ENCODE results near the gene RLIM.

RLIM gene

DNA sequence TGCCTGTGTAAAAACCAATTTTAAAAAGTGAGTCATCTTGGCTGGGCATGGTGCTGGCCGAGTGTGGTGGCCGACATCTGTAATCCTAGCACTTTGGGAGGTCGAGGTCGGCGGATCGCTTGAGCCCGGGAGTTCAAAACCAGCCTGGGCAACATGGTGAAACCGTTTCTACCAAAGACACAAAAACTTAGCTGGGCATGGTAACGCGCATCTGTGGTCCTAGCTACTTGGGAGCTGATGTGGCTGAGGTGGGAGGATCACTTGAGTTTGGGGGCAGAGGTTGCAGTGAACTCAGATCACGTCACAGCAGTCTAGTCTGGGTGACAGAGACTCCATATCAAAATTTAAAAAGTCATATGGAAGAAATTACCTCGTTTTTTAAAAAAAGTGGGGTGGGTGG is 7.6 kb downstream of the RLIM start:
- no peak for DNase-seq
- Histone ChIP-seq H3K27ac (no peak overlapping the region), H3K9me3 (no peaks in the 10 kb centered on the region), H3K27me3 (no peaks in the 10 kb centered on the region), H3K4me3 (no peak overlapping the region), H3K36me3 (no peaks in the 10 kb centered on the region), H3K4me1 (peaks cover 0 to 5% (median 2%) of the 10 kb centered on the region in 4 donors)
- intact Hi-C loops (cut with DNase I; ENCODE audit: low total_unique reads), result no loop called here
- TF ChIP-seq, protein P1, sequence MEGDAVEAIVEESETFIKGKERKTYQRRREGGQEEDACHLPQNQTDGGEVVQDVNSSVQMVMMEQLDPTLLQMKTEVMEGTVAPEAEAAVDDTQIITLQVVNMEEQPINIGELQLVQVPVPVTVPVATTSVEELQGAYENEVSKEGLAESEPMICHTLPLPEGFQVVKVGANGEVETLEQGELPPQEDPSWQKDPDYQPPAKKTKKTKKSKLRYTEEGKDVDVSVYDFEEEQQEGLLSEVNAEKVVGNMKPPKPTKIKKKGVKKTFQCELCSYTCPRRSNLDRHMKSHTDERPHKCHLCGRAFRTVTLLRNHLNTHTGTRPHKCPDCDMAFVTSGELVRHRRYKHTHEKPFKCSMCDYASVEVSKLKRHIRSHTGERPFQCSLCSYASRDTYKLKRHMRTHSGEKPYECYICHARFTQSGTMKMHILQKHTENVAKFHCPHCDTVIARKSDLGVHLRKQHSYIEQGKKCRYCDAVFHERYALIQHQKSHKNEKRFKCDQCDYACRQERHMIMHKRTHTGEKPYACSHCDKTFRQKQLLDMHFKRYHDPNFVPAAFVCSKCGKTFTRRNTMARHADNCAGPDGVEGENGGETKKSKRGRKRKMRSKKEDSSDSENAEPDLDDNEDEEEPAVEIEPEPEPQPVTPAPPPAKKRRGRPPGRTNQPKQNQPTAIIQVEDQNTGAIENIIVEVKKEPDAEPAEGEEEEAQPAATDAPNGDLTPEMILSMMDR (IDR thresholded peaks at IDR 0.05), result no peak

DNA sequence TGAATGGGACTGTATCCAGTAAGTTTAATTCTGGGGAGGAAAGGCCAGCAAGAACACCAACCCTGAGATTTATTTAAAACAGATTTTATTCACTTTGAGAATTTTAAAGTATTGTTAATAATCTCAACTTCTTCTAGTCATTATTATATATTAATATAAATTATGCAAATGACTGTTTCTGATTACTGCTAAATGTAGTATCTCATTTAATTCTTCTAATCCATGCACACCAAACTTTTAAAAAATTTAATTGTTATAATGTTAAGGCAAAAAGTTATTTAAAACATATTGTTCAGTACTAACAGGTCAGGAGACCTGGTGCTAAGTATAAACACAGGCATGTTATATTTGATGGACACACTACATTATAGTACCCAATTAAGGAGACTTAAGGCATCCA is 8.1 kb downstream of the RLIM start:
- TF ChIP-seq, protein P1 (IDR thresholded peaks at IDR 0.05), result no peak
- no peak for DNase-seq
- Histone ChIP-seq H3K4me1 (peaks cover 0 to 5% (median 2%) of the 10 kb centered on the region in 4 donors), H3K27me3 (no peaks in the 10 kb centered on the region), H3K4me3 (no peak overlapping the region), H3K27ac (no peak overlapping the region), H3K36me3 (no peaks in the 10 kb centered on the region), H3K9me3 (no peaks in the 10 kb centered on the region)
- intact Hi-C loops (cut with DNase I; ENCODE audit: low total_unique reads), result no loop called here

DNA sequence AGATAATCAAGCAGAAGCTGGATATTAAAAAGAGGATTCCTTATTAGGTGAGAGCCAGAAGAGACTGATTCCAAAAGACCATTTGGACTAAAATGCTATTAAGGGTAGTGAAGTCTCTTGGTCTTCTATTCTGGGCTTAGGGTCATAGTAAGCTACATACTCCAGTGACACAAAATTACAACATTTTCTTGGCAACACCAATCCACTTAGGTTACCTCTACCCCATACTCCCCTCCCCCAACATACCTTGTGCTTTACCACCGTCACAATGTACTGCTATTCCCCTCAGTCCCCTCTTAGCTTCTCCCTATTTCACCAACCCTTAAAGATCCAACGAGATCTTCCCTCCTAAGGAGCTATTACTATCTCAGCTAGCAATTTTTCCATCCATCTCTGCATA is 11.4 kb downstream of the RLIM start:
- H3K4me1 ChIP-seq, result peaks cover 0 to 15% (median 2%) of the 10 kb centered on the region in 4 donors
- intact Hi-C loops (cut with DNase I; ENCODE audit: low total_unique reads), result no loop called here
- no peak overlapping the region for H3K4me3 ChIP-seq
- H3K9me3 ChIP-seq, result no peaks in the 10 kb centered on the region
- H3K36me3 ChIP-seq, result no peaks in the 10 kb centered on the region
- TF ChIP-seq, protein P1 (IDR thresholded peaks at IDR 0.05), result no peak
- H3K27ac ChIP-seq, result no peak overlapping the region
- no peaks in the 10 kb centered on the region for H3K27me3 ChIP-seq
- no peak for DNase-seq

DNA sequence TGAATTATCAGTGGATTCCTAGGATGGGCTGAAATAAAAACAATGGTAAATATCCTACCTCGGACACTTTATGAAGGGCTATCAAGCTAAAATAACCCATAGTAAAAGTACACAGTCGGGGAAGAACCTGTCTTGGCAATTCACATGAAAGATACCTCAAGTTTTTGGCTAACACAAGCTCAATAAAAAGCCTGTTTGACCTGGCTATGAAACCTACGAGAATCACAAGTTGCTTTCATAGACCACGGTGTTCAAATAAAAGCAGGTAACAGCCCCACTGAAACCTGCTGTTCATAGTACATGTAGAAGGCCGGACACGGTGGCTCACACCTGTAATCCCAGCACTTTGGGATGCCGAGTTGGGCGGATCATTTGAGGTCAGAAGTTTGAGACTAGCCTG is 12.3 kb downstream of the RLIM start:
- DNase-seq, result no peak
- intact Hi-C loops (cut with DNase I; ENCODE audit: low total_unique reads), result no loop called here
- H3K27me3 ChIP-seq, result no peaks in the 10 kb centered on the region
- H3K4me3 ChIP-seq, result no peak overlapping the region
- peaks cover 0 to 15% (median 2%) of the 10 kb centered on the region in 4 donors for H3K4me1 ChIP-seq
- TF ChIP-seq, protein P1 (IDR thresholded peaks at IDR 0.05), result no peak
- no peak overlapping the region for H3K27ac ChIP-seq
- H3K36me3 ChIP-seq, result no peaks in the 10 kb centered on the region
- no peaks in the 10 kb centered on the region for H3K9me3 ChIP-seq

DNA sequence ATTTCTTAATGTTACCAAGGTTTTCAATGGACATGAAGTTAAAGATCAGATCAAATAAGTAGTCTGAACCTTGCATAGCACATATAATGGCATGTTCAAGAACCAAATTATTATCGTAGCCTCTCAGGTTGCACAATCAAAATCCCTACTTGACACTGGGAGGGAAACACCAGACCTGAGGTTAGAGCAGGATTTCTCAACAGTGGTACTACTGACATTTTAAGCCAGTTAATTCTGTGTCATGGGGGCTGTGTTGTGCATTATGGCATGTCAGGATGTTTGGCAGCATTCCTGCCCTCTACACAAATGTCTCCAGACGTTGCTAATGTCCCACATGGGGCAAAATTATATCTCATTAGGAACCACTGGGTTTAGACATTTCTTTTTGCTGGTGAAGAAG is 20.8 kb downstream of the RLIM start:
- H3K27ac ChIP-seq, result no peak overlapping the region
- H3K4me1 ChIP-seq, result no peaks in the 10 kb centered on the region
- no peak for DNase-seq
- intact Hi-C loops (cut with DNase I; ENCODE audit: low total_unique reads), result no loop called here
- no peaks in the 10 kb centered on the region for H3K9me3 ChIP-seq
- H3K27me3 ChIP-seq, result no peaks in the 10 kb centered on the region
- TF ChIP-seq, protein P1 (IDR thresholded peaks at IDR 0.05), result no peak
- H3K36me3 ChIP-seq, result peaks cover 17 to 34% (median 25%) of the 10 kb centered on the region in 3 donors
- H3K4me3 ChIP-seq, result no peak overlapping the region

DNA sequence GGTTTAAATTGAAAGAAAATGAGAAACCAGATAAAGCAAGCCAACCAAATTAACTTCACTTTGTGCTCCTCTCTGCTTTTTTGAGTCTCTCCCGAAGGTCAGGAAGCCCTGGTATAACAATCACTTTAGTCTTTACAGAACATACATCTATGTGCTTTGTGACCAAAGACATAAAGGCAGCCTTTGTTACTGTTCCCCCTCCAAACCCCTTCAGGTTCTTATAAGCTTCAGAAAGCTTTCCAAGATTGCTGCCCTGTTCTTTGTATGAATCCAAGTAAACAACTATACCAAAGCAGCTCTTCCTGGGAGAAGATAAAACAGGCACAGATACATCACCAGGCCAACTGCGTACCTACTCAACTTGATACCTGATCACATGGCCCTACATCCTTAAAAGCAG is 28.7 kb downstream of the RLIM start:
- H3K27me3 ChIP-seq, result no peaks in the 10 kb centered on the region
- H3K36me3 ChIP-seq, result peaks cover 0 to 4% (median 0%) of the 10 kb centered on the region in 3 donors
- H3K9me3 ChIP-seq, result no peaks in the 10 kb centered on the region
- H3K27ac ChIP-seq, result no peak overlapping the region
- TF ChIP-seq, protein P1 (IDR thresholded peaks at IDR 0.05), result no peak
- no peak for DNase-seq
- H3K4me1 ChIP-seq, result no peaks in the 10 kb centered on the region
- H3K4me3 ChIP-seq, result no peak overlapping the region
- intact Hi-C loops (cut with DNase I; ENCODE audit: low total_unique reads), result no loop called here

All from tibial artery (tissue), 4 donors.